HCEC 1CT (cell line): ENCODE results near the gene GCN1.
A peak's percentile ranks its signal among the peaks of the same experiment; 100 is the strongest.
"Not testable (repeated sequence)": the region's sequence is repeated elsewhere in the genome, so short reads cannot be mapped to it uniquely, and the experiment has no call there.

Experiments used
- DNase-seq: peaks from one replicate; pipeline ENCODE4 v3.0.0-alpha.2; 2017

GCN1 gene

GRCh38 chr12:120194534-120195395, at the start of gene GCN1:
GCN1 (minus strand) TSS chr12:120194715; CDS start chr12:120194697, 18 bp downstream.
- DNase-seq: peak; percentile 75

GRCh38 chr12:120242971-120243699, 48.6 kb upstream of the GCN1 start:
- no peak for DNase-seq

- no peak for DNase-seq
Observed at GRCh38 chr12:120242275-120242799, 47.8 kb upstream of the GCN1 start.

GRCh38 chr12:120241561-120242274, 47.2 kb upstream of the GCN1 start:
- no peak for DNase-seq

- DNase-seq: no peak
Observed at GRCh38 chr12:120240495-120240833, 45.9 kb upstream of the GCN1 start.

- no peak for DNase-seq
Observed at GRCh38 chr12:120239776-120240494, 45.4 kb upstream of the GCN1 start.

GRCh38 chr12:120238839-120239445, 44.4 kb upstream of the GCN1 start:
- DNase-seq: no peak

- DNase-seq: no peak
Observed at GRCh38 chr12:120238217-120238616, 43.7 kb upstream of the GCN1 start.

- DNase-seq: peak; percentile 81
Observed at GRCh38 chr12:120237360-120238171, 43.1 kb upstream of the GCN1 start.

GRCh38 chr12:120236809-120237208, 42.3 kb upstream of the GCN1 start:
- not testable (repeated sequence) for DNase-seq

GRCh38 chr12:120235369-120236323, 41.1 kb upstream of the GCN1 start:
- peak; percentile 30 for DNase-seq

GRCh38 chr12:120234643-120235368, 40.3 kb upstream of the GCN1 start:
- peak; percentile 98 for DNase-seq

GRCh38 chr12:120231316-120232011, 36.9 kb upstream of the GCN1 start:
- DNase-seq: peak; percentile 98

- DNase-seq: no peak
Observed at GRCh38 chr12:120230974-120231315, 36.4 kb upstream of the GCN1 start.

GRCh38 chr12:120230326-120230973, 35.9 kb upstream of the GCN1 start:
- peak; percentile 98 for DNase-seq

GRCh38 chr12:120229487-120230325, 35.2 kb upstream of the GCN1 start:
- DNase-seq: peak; percentile 54

- DNase-seq: no peak
Observed at GRCh38 chr12:120229071-120229486, 34.6 kb upstream of the GCN1 start.
